ENCODE data around the gene PRKD2.

GRCh38 chr19:46764817-46765291 is 47.9 kb upstream of the PRKD2 start:
- no peak for TF ChIP-seq GATA2 (IDR thresholded peaks at IDR 0.05; ENCODE audit: low read depth, low read length)
- TF ChIP-seq GATA3 (IDR thresholded peaks at IDR 0.05; ENCODE audit: low read depth, low read length), result no peak
